ENCODE data around the gene ATP9A. TPM values are rescaled to one million over a fixed set of nuclear protein-coding genes. Genes with fewer than 3 reads are reported as not detected.

Gene ATP9A
- polyA plus RNA-seq, 1 donor (not counting 4 experiments of a cell fraction or from before 2014, with no cell fraction given), result 5.8 TPM

GRCh38 chr20:51713213-51713598 lies 55.0 kb downstream of the ATP9A start:
- no peak overlapping the region for H2AFZ ChIP-seq (ENCODE audit: control insufficient read depth, low read length)
- H3K79me2 ChIP-seq (ENCODE audit: control insufficient read depth, insufficient read depth, low read length), result no peaks in the 10 kb centered on the region
- no peak overlapping the region for H3K9ac ChIP-seq (ENCODE audit: control insufficient read depth, extremely low read depth, insufficient read depth, low read length)
- H3K4me3 ChIP-seq (ENCODE audit: control insufficient read depth in 2 of 3, extremely low read depth in 1 of 3, insufficient read depth in 2 of 3, low read depth in 1 of 3, low read length in 3 of 3), result no peak overlapping the region
- H3K9me1 ChIP-seq (ENCODE audit: control insufficient read depth, extremely low read depth, insufficient read depth, low read length), result no peaks in the 10 kb centered on the region
- no peak for FAIRE-seq
- DNase-seq (ENCODE audit: low read depth, low spot score), result no peak
- peaks cover 0 to 2% of the 10 kb centered on the region in 2 experiments for H3K36me3 ChIP-seq (ENCODE audit: control insufficient read depth in 2 of 2, extremely low read depth in 1 of 2, insufficient read depth in 2 of 2, low read length in 2 of 2)
- H3K4me2 ChIP-seq (ENCODE audit: control insufficient read depth, extremely low read depth, insufficient read depth, low read depth, low read length), result no peak overlapping the region
- H3K4me1 ChIP-seq (ENCODE audit: control insufficient read depth, extremely low read depth, insufficient read depth, low read length), result no peaks in the 10 kb centered on the region
- H4K20me1 ChIP-seq (ENCODE audit: control insufficient read depth, extremely low read depth, insufficient read depth, low read length), result no peaks in the 10 kb centered on the region
- H3K27ac ChIP-seq (ENCODE audit: control insufficient read depth, insufficient read depth, low read length), result no peak overlapping the region
- TF ChIP-seq CTCF (optimal IDR thresholded peaks at IDR 0.05 in 1 of 3, IDR thresholded peaks at IDR 0.05 in 1 of 3, conservative IDR thresholded peaks at IDR 0.05 in 1 of 3; ENCODE audit: extremely low read depth in 1 of 3, insufficient read depth in 2 of 3, low read length in 3 of 3), result no peak
- no peak for TF ChIP-seq EZH2 (IDR thresholded peaks at IDR 0.05; ENCODE audit: low read length)
- no peaks in the 10 kb centered on the region for H3K27me3 ChIP-seq (ENCODE audit: control insufficient read depth, extremely low read depth, insufficient read depth, low read length)
- dilution Hi-C loops (cut with MboI; ENCODE audit: extremely low pct_ligation_motif_present, low sequenced_read_pairs), result no loop called here
- no peaks in the 10 kb centered on the region for H3K9me3 ChIP-seq (ENCODE audit: control insufficient read depth, low read depth, low read length)

GRCh38 chr20:51712501-51713212 lies 55.5 kb downstream of the ATP9A start:
- no peak overlapping the region for H3K4me3 ChIP-seq (ENCODE audit: control insufficient read depth in 2 of 3, extremely low read depth in 1 of 3, insufficient read depth in 2 of 3, low read depth in 1 of 3, low read length in 3 of 3)
- H3K4me2 ChIP-seq (ENCODE audit: control insufficient read depth, extremely low read depth, insufficient read depth, low read depth, low read length), result no peak overlapping the region
- TF ChIP-seq EZH2 (IDR thresholded peaks at IDR 0.05; ENCODE audit: low read length), result no peak
- peak; percentile 43 to 49 (median 48) for TF ChIP-seq CTCF (optimal IDR thresholded peaks at IDR 0.05 in 1 of 3, IDR thresholded peaks at IDR 0.05 in 1 of 3, conservative IDR thresholded peaks at IDR 0.05 in 1 of 3; ENCODE audit: extremely low read depth in 1 of 3, insufficient read depth in 2 of 3, low read length in 3 of 3)
- FAIRE-seq (no peak), DNase-seq (ENCODE audit: low read depth, low spot score) (no peak)
- no peaks in the 10 kb centered on the region for H3K4me1 ChIP-seq (ENCODE audit: control insufficient read depth, extremely low read depth, insufficient read depth, low read length)
- H2AFZ ChIP-seq (ENCODE audit: control insufficient read depth, low read length), result no peak overlapping the region
- H3K36me3 ChIP-seq (ENCODE audit: control insufficient read depth in 2 of 2, extremely low read depth in 1 of 2, insufficient read depth in 2 of 2, low read length in 2 of 2), result peaks cover 0 to 2% of the 10 kb centered on the region in 2 experiments
- H3K9me3 ChIP-seq (ENCODE audit: control insufficient read depth, low read depth, low read length), result no peaks in the 10 kb centered on the region
- H3K9ac ChIP-seq (ENCODE audit: control insufficient read depth, extremely low read depth, insufficient read depth, low read length), result no peak overlapping the region
- no peaks in the 10 kb centered on the region for H4K20me1 ChIP-seq (ENCODE audit: control insufficient read depth, extremely low read depth, insufficient read depth, low read length)
- dilution Hi-C loops (cut with MboI; ENCODE audit: extremely low pct_ligation_motif_present, low sequenced_read_pairs), result no loop called here
- H3K79me2 ChIP-seq (ENCODE audit: control insufficient read depth, insufficient read depth, low read length), result no peaks in the 10 kb centered on the region
- no peaks in the 10 kb centered on the region for H3K27me3 ChIP-seq (ENCODE audit: control insufficient read depth, extremely low read depth, insufficient read depth, low read length)
- H3K27ac ChIP-seq (ENCODE audit: control insufficient read depth, insufficient read depth, low read length), result no peak overlapping the region
- no peaks in the 10 kb centered on the region for H3K9me1 ChIP-seq (ENCODE audit: control insufficient read depth, extremely low read depth, insufficient read depth, low read length)
